GM10847 (cell line): Measurements from ENCODE around the gene ARHGAP36.

Experiments
- POLR2A ChIP-seq: IDR thresholded peaks from 2 replicates; pipeline ENCODE4 v1.6.1; 2011; ENCODE audit not compliant: insufficient read length; ENCODE audit errors: extremely low read depth

The ARHGAP36 gene

GRCh38 chrX:131058136-131058868, at the start of gene ARHGAP36:
TSS of gene ARHGAP36 (plus strand) at chrX:131058346. CDS start at chrX:131081666, 23,320 bp downstream.
- TF ChIP-seq POLR2A, result no peak

GRCh38 chrX:131010186-131010585, 48.0 kb upstream of the ARHGAP36 start:
- TF ChIP-seq POLR2A, result no peak

- TF ChIP-seq POLR2A, result no peak
Observed at GRCh38 chrX:131025336-131025735, 32.8 kb upstream of the ARHGAP36 start.

- no peak for TF ChIP-seq POLR2A
Observed at GRCh38 chrX:131032354-131033230, 25.6 kb upstream of the ARHGAP36 start.

- no peak for TF ChIP-seq POLR2A
Observed at GRCh38 chrX:131034063-131034462, 24.1 kb upstream of the ARHGAP36 start.

DNA sequence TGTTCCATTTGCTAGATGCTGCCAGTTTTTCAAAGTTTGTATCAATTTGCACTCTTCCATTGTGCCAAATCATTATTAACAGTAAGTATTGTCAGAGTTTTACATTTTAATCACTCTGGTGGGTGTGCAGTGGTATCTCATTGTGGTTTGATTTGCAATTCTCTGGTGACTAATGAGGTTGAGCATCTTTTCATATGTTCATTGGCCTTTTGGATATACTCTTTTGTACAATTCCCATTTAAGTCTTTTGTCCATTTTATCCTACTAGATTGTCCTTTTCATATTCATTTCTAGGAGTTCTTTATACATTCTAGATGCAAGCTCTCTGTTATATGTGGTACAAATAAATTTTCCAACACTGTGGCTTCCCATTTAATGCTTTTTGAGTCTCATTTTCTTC, 17.4 kb upstream of the ARHGAP36 start:
- no peak for TF ChIP-seq POLR2A

DNA sequence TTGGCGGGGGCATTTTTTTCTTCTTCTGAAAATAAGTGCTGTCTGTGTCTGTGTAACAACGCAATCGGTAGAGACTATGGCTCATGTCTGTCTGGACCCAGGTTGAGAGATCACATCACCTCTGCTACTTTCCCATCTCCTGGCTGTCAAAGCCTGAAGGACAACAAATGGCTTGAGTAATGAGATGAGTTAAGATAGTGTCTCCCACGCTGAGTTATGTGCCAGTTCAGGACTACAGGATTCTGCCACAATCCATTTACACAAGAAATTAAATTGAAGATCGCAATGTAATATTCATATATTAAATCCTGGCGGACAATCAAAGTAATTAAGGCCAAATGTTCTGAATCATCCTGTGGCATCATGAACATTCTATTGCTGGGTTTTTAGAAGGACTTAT, 16.5 kb upstream of the ARHGAP36 start:
- TF ChIP-seq POLR2A, result no peak

- no peak for TF ChIP-seq POLR2A
Observed at GRCh38 chrX:131045726-131046125, 12.4 kb upstream of the ARHGAP36 start.

- no peak for TF ChIP-seq POLR2A
Observed at GRCh38 chrX:131046596-131046995, 11.6 kb upstream of the ARHGAP36 start.

GRCh38 chrX:131047180-131047579, 11.0 kb upstream of the ARHGAP36 start:
- no peak for TF ChIP-seq POLR2A

DNA sequence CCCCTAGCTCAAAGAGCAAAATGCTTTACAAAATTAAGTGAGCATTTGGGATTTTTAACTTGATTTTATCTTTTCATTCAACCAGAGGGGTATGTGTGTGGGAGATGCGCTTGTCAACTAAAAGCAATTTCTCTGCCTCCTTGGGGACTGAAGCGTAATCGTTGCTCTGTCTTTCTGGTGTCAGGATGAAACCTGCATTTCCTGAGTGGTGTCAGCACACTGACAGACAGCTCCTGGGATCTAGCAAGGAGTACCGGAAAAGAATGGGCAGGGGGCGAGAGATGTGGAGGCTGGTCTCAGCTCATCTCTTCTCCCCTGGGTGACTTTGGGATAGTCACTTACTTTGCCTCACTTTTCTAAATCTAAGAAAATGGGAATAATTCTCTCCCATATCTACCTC, 5.1 kb upstream of the ARHGAP36 start:
- TF ChIP-seq POLR2A, result no peak

- no peak for TF ChIP-seq POLR2A
Observed at GRCh38 chrX:131054906-131055305, 3.2 kb upstream of the ARHGAP36 start.

DNA sequence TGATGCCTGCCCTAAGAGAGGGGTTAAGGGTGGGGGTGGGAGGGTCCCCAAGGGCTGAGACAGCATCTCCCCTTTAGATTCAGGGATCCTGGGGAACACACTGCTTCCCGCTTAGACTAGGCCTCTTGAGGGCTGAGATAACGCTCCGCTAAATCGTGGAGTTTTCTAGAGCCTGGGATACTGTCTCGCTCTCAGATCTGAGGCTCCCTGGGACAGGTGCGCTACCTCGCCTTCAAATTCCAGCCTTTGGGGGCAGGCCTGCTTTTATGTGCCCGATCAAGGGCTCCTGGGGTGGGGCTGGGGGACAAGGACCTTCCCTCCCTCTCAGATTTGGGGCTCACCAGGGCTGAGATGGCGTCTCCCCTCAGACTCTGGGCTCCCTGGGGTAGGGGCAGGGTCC, 440 bp upstream of the ARHGAP36 start:
- TF ChIP-seq POLR2A, result no peak

- no peak for TF ChIP-seq POLR2A
Observed at GRCh38 chrX:131059246-131059645, 1.1 kb downstream of the ARHGAP36 start.

DNA sequence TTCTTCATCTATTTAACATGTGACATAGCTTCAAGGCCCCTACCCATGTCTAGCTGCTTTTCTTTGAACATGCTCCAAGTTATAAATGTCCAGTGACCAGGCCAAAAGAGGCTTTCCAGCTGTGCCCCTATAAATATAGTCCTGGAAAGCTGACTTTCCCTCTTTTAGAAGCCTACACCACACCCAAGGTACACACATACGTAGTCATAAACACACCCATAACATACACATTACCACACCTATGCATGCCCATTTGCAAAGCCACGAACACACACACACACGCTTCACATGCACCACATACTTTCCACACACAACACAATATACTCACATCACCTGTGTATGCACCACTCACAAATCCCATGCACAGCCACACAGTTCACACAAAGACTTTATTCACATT, 2.0 kb downstream of the ARHGAP36 start:
- no peak for TF ChIP-seq POLR2A

- TF ChIP-seq POLR2A, result no peak
Observed at GRCh38 chrX:131061306-131061705, 3.2 kb downstream of the ARHGAP36 start.
